ENCODE data around the gene DDX46. TPM values are rescaled to one million over a fixed set of nuclear protein-coding genes. Genes with fewer than 3 reads are reported as not detected.

Gene DDX46
- total and polyA plus RNA-seq, 7 donors, result 11.4 to 53.6 (median 35.0) TPM

DNA sequence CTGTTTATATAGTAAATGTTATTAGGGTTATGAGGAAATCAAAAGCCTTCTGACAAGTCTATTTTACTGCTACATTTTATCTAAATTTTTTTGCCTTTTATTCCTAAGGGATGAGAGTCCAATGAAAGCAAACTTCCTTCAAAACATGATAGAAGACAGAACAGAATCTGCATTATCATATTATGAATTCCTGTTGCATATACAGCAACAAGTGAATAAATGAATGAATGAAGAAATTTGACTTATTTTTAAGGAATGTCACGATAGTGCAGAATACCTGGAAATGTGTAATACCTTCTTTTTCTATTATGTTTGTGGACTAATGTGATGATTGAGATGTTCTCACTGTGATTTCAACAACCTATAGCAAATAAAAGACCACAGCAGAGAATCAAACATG is 33.7 kb upstream of the DDX46 start:
- intact Hi-C loops (cut with DNase I), result no loop called here
- Histone ChIP-seq H3K4me1 (no peaks in the 10 kb centered on the region), H3K4me3 (no peak overlapping the region), H3K27me3 (no peaks in the 10 kb centered on the region), H3K9me3 (no peaks in the 10 kb centered on the region), H3K36me3 (peaks cover 0 to 61% (median 29%) of the 10 kb centered on the region in 4 donors), H3K27ac (no peak overlapping the region)
- no peak for TF ChIP-seq POLR2A (IDR thresholded peaks at IDR 0.05)
- no peak for TF ChIP-seq POLR2AphosphoS5 (IDR thresholded peaks at IDR 0.05)
- no peak for TF ChIP-seq EP300 (IDR thresholded peaks at IDR 0.05)
- TF ChIP-seq CTCF (IDR thresholded peaks at IDR 0.05), result no peak
- WGBS, 2 donors, result 93 to 99% methylated on average over 1 of the region's 1 CpG
- DNase-seq, result no peak

DNA sequence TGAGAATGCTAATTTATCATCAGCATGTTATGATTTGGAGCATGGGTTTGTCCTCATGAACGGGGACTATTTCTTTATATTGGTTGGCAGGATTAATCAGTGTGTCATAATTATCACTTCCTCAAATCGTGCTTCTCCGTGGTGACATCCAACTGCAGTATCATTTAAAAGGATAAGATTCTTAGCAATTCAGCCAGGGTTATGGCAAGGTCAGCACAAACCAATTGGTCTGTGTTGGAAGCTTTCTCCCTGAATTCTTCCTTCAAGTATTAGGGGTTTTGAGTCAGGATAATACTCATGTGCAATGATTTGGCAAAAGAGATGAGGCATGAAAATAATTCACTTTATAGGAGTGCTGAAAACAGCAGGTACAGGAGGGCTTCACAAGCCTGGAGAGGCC is 25.8 kb upstream of the DDX46 start:
- no peak for DNase-seq
- no peaks in the 10 kb centered on the region for H3K27me3 ChIP-seq
- WGBS, 2 donors, result 74% methylated on average over 3 of the region's 3 CpGs
- intact Hi-C loops (cut with DNase I), result no loop called here
- no peaks in the 10 kb centered on the region for H3K36me3 ChIP-seq
- no peaks in the 10 kb centered on the region for H3K4me1 ChIP-seq
- no peak overlapping the region for H3K4me3 ChIP-seq
- no peak overlapping the region for H3K27ac ChIP-seq
- H3K9me3 ChIP-seq, result no peaks in the 10 kb centered on the region
- TF ChIP-seq CTCF (IDR thresholded peaks at IDR 0.05), result no peak
- no peak for TF ChIP-seq POLR2A (IDR thresholded peaks at IDR 0.05)
- TF ChIP-seq POLR2AphosphoS5 (IDR thresholded peaks at IDR 0.05), result no peak
- no peak for TF ChIP-seq EP300 (IDR thresholded peaks at IDR 0.05)

DNA sequence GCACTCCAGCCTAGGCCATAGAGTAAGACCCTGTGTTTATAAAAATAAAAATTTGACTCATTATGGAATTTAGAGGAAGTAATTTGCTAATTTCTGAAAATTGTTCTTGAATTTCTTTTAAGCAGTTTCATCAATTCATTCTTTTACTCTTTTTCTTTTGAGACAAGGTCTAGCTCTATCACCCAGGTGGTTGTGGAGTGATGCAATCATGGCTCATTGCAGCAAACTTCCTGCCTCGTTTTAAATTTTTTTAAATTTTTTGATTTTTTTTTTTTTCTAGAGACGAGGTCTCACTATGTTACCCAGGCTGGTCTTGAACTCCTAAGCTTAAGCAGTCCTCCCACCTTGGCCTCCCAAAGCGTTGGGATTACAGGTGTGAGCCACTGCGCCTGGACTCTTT is 23.3 kb upstream of the DDX46 start:
- H3K27me3 ChIP-seq, result no peaks in the 10 kb centered on the region
- no peak for TF ChIP-seq POLR2A (IDR thresholded peaks at IDR 0.05)
- TF ChIP-seq CTCF (IDR thresholded peaks at IDR 0.05), result no peak
- no peak for TF ChIP-seq EP300 (IDR thresholded peaks at IDR 0.05)
- no peak for TF ChIP-seq POLR2AphosphoS5 (IDR thresholded peaks at IDR 0.05)
- WGBS, 2 donors, result 71 to 74% methylated on average over 4 of the region's 4 CpGs
- DNase-seq, result no peak
- no peaks in the 10 kb centered on the region for H3K9me3 ChIP-seq
- H3K4me1 ChIP-seq, result peaks cover 0 to 14% (median 12%) of the 10 kb centered on the region in 4 donors
- intact Hi-C loops (cut with DNase I), result loop anchor here (5.0 kb wide), 1 partner anchor 112 kb away; the partner anchor contains the start of gene C5orf24
- H3K4me3 ChIP-seq, result no peak overlapping the region
- H3K36me3 ChIP-seq, result no peaks in the 10 kb centered on the region
- H3K27ac ChIP-seq, result no peak overlapping the region

GRCh38 chr5:134736173-134736812 is 22.3 kb upstream of the DDX46 start:
- Histone ChIP-seq H3K36me3 (peaks cover 0 to 5% (median 0%) of the 10 kb centered on the region in 4 donors), H3K27me3 (no peaks in the 10 kb centered on the region), H3K4me1 (peaks cover 0 to 22% (median 16%) of the 10 kb centered on the region in 4 donors), H3K27ac (no peak overlapping the region), H3K4me3 (no peak overlapping the region), H3K9me3 (no peaks in the 10 kb centered on the region)
- no peak for DNase-seq
- intact Hi-C loops (cut with DNase I), result loop anchor here (5.0 kb wide), 1 partner anchor 111 kb away; the partner anchor contains the start of gene C5orf24
- 48 to 50% methylated on average over 2 of the region's 2 CpGs for WGBS, 2 donors
- TF ChIP-seq CTCF (IDR thresholded peaks at IDR 0.05), result no peak
- no peak for TF ChIP-seq POLR2A (IDR thresholded peaks at IDR 0.05)
- no peak for TF ChIP-seq POLR2AphosphoS5 (IDR thresholded peaks at IDR 0.05)
- no peak for TF ChIP-seq EP300 (IDR thresholded peaks at IDR 0.05)

Data from sigmoid colon (tissue), 7 donors.